NB4 (cell line): Measurements from ENCODE around the gene RRN3.

Experiments used
- DNase-seq: peaks from one replicate; pipeline ENCODE4 v3.0.0; 2010; ENCODE audit warnings: low read depth
- H3K4me3 ChIP-seq: one replicate; pipeline ENCODE4 v1.5.1; 2011; ENCODE audit warnings: mild to moderate bottlenecking, low read depth, low read length, moderate library complexity
- MYC ChIP-seq: IDR thresholded peaks from 2 replicates; pipeline ENCODE4 v1.6.1; 2011; ENCODE audit warnings: low read depth, low read length
- POLR2A ChIP-seq: IDR thresholded peaks from 2 replicates; pipeline ENCODE4 v1.6.1; 2011; ENCODE audit warnings: mild to moderate bottlenecking; ENCODE audit not compliant: insufficient read length; ENCODE audit errors: extremely low read depth
- TF ChIP-seq, protein P1 (sequence below): IDR thresholded peaks from 2 replicates; pipeline ENCODE4 v1.6.1; 2011; ENCODE audit warnings: low read depth, low read length
- TF ChIP-seq, protein P2 (sequence below): IDR thresholded peaks from one replicate; pipeline ENCODE4 v1.5.1; 2012; ENCODE audit warnings: low read depth, low read length

Gene RRN3

GRCh38 chr16:15044286-15044685 is 49.8 kb downstream of the RRN3 start:
- H3K4me3 ChIP-seq, result no peak overlapping the region
- TF ChIP-seq, protein P1, sequence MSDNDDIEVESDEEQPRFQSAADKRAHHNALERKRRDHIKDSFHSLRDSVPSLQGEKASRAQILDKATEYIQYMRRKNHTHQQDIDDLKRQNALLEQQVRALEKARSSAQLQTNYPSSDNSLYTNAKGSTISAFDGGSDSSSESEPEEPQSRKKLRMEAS, result no peak
- TF ChIP-seq MYC (no peak), POLR2A (no peak)
- TF ChIP-seq, protein P2, sequence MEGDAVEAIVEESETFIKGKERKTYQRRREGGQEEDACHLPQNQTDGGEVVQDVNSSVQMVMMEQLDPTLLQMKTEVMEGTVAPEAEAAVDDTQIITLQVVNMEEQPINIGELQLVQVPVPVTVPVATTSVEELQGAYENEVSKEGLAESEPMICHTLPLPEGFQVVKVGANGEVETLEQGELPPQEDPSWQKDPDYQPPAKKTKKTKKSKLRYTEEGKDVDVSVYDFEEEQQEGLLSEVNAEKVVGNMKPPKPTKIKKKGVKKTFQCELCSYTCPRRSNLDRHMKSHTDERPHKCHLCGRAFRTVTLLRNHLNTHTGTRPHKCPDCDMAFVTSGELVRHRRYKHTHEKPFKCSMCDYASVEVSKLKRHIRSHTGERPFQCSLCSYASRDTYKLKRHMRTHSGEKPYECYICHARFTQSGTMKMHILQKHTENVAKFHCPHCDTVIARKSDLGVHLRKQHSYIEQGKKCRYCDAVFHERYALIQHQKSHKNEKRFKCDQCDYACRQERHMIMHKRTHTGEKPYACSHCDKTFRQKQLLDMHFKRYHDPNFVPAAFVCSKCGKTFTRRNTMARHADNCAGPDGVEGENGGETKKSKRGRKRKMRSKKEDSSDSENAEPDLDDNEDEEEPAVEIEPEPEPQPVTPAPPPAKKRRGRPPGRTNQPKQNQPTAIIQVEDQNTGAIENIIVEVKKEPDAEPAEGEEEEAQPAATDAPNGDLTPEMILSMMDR, result no peak
- no peak for DNase-seq

GRCh38 chr16:15043344-15043743 is 50.7 kb downstream of the RRN3 start:
- H3K4me3 ChIP-seq, result no peak overlapping the region
- DNase-seq, result no peak
- TF ChIP-seq POLR2A, result no peak
- TF ChIP-seq, protein P2, result no peak
- TF ChIP-seq, protein P1, result no peak

DNA sequence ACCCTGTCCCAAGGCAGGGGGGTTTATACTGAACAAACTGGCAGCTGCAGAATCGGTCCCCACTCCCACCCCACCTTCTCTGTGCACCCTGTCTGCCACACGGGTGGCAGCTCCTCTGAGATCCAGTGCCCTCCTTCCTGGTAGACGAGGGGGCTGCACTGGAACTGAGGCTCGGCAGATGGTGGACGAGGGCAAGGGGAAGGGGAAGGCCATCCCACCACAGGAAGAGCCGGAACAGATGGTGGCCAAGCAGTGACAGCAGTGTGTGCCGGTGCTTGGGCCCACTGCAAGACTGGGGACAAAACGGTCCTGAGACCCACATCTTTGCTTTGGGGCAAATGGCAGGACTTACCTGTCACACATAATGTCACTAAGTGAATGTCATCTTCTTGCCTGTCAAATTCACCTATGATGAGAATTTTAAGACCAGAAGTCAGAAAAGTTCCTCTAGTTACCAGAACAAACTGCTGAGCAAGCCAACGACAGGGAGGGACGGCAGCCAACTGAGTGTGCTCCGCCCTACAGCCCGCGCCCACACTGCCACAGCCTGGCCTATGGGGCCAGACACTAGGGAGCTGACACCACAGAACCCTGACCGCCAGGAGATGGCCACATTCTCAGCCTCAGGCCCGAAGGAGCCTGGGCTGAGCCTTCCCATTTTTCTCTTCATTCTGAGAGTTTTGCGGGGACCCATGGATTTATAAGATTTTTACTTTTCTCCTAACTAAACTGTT is 52.6 kb downstream of the RRN3 start:
- H3K4me3 ChIP-seq, result no peak overlapping the region
- TF ChIP-seq, protein P2, result no peak
- TF ChIP-seq POLR2A, result no peak
- TF ChIP-seq MYC, result no peak
- TF ChIP-seq, protein P1, result no peak
- DNase-seq, result no peak

DNA sequence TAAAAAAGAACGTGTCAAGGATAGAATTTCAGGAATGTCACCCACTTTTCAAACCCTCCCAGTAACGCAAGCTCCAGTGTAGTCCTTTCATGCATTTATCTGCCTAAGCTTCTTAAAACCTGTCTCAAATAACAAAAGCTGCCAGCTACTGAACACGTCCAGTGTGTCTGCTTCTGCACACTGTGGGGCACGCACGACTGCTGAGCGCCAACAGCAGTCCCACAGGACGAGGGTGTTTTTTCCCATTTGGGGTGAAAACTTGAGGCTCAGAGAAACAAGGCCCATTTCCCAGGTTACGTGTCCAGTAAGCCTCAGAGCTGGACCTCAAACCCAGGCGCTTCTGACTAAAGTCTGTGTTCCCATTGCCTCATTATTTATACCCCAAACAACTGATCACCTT is 55.4 kb downstream of the RRN3 start:
- DNase-seq, result no peak
- TF ChIP-seq POLR2A (no peak), MYC (no peak)
- TF ChIP-seq, protein P2, result no peak
- TF ChIP-seq, protein P1, result no peak
- H3K4me3 ChIP-seq, result no peak overlapping the region

DNA sequence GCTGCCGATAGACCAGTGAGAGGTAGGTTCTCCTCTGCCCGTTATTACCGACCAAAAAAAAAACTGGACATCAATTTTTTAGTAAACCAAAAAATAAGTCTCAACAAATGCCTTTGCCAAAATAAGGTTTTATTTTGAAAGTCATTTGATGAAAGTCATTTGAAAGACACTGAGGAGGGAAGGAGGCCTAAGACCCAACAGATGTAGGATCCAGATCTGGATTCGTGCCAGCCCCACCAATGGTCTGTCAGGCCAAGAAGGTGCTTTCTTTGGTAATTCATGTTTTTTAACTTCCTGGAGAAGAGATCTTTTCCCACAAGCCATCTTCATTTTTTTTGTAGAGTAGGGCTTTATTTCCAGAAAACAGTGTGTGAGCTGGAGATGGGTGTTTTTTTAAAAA is 56.3 kb downstream of the RRN3 start:
- H3K4me3 ChIP-seq, result no peak overlapping the region
- no peak for DNase-seq
- TF ChIP-seq, protein P1, result no peak
- no peak for TF ChIP-seq MYC
- no peak for TF ChIP-seq POLR2A
- TF ChIP-seq, protein P2, result no peak
